Measurements from ENCODE around the gene SLC26A1. TPM values are rescaled to one million over a fixed set of nuclear protein-coding genes. Genes with fewer than 3 reads are reported as not detected.

Gene SLC26A1
- total RNA-seq, 6 experiments from 2014 or later = 0.16 to 0.38 (median 0.19) TPM; not detected in 3

DNA sequence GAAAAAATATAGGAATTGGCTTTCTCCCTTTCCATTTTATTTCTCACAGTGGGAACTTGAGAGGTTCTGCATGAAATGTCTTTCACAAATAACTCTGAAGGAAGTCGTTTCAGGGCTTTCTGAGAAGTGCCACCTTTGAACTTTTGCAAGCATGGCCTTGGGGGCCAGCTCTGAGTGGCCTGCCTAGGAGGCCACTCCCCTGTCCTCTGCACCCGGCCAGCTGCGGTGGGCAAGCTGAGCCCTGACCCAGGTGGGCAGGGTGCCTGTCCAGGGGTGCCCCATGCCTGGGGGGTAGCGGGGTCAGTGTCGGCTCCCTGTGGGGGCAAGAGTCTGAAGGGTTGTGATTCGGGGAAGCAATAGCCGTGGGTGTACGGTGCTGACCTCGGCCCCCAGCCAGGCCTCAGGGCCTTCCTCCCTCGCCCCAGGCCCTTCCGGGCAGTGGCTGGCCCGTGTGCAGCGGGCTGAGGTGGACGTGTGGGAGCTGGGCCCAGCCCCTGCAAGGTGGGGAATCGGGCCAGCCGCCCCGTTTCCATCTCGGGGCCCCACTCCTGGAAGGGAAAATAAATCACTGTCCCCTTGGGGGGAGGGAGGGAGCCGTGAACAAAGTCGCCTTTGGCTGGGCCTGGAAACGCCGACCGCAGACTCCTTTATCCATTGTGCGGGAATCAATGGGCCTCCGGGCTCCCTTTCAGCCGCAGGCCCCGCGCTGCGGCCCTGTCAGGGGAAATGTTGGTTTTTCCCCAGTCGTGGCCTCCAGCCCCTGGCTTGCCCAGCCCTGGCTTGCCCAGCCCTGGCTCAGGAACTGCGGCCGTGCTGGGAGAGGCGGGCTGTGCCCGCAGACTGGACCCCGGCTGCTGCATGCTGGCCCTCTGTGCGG lies 21.3 kb upstream of the SLC26A1 start:
- H3K36me3 Mint-ChIP-seq (ENCODE audit: low read depth) = no peaks in the 10 kb centered on the region
- H3K9me3 Mint-ChIP-seq = no peaks in the 10 kb centered on the region
- H3K27ac Mint-ChIP-seq = no peak overlapping the region
- DNase-seq = no peak
- H3K27me3 Mint-ChIP-seq (ENCODE audit: insufficient read depth) = no peaks in the 10 kb centered on the region; the same call in 1 of the 2 replicates
- H3K4me1 Mint-ChIP-seq (ENCODE audit: low read depth) = no peaks in the 10 kb centered on the region
- H3K4me3 Mint-ChIP-seq = no peak overlapping the region
- TF ChIP-seq CTCF (IDR thresholded peaks at IDR 0.05) = no peak

DNA sequence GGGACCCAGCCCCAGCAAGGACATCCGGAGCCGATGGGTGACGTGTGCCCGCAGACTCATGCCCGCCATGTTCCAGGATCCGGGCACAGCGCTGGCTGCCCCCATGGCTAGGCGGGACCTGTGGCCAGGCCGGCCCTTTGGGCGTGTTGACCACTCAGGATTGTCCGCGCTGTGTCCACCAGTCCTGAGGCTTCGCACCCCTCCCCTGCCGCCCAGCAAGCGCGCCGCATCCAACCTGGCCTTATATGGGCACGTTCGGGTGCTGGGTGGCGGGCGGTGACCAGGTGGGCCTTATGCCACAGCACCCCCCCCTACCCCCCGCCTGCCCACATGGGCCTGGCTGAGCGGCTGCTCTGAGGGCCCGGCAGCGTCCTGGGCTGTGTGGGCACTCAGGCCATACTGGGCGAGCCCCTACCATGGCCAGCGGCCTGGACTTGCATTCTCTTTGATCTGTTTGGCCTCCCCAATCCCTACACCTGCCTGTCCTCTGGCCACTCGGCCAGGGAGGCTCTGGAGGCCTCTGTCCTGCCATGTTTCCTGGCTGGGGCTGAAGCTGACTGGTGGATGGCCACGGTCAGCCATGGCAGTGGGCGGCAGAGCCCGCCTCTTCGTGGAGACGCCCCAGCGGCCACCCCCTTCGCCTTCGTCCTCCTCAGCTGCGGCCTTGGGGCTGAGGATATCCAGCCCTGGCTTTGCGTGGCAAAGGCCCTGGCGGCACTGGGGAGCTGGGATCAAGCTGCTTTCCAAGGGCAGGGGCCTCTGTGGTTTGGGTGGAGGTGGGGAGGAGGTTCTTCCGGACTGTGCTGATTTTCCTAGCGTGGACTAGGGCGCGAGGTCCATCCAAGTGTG lies 20.2 kb upstream of the SLC26A1 start:
- no peaks in the 10 kb centered on the region; the same call in none of the 2 replicates for H3K27me3 Mint-ChIP-seq (ENCODE audit: insufficient read depth)
- H3K36me3 Mint-ChIP-seq (ENCODE audit: low read depth) = no peaks in the 10 kb centered on the region
- no peaks in the 10 kb centered on the region for H3K9me3 Mint-ChIP-seq
- H3K27ac Mint-ChIP-seq = no peak overlapping the region
- DNase-seq = no peak
- H3K4me1 Mint-ChIP-seq (ENCODE audit: low read depth) = peaks cover 5% of the 10 kb centered on the region; the same call in 1 of the 2 replicates
- no peak for TF ChIP-seq CTCF (IDR thresholded peaks at IDR 0.05)
- H3K4me3 Mint-ChIP-seq = no peak overlapping the region

- Mint-ChIP-seq H3K36me3 (ENCODE audit: low read depth) (no peaks in the 10 kb centered on the region), H3K27me3 (ENCODE audit: insufficient read depth) (peaks cover 8% of the 10 kb centered on the region), H3K27ac (no peak overlapping the region), H3K4me3 (no peak overlapping the region; the same call in 1 of the 2 replicates), H3K9me3 (peaks cover 2% of the 10 kb centered on the region; the same call in 1 of the 2 replicates), H3K4me1 (ENCODE audit: low read depth) (peaks cover 5% of the 10 kb centered on the region; the same call in 1 of the 2 replicates)
- no peak for TF ChIP-seq CTCF (IDR thresholded peaks at IDR 0.05)
- no peak for DNase-seq
Observed at GRCh38 chr4:1012034-1012739, 19.0 kb upstream of the SLC26A1 start.

GRCh38 chr4:1011666-1012033 lies 18.4 kb upstream of the SLC26A1 start:
- peaks cover 13% of the 10 kb centered on the region for H3K27me3 Mint-ChIP-seq (ENCODE audit: insufficient read depth)
- DNase-seq = no peak
- H3K4me3 Mint-ChIP-seq = no peak overlapping the region
- H3K27ac Mint-ChIP-seq = no peak overlapping the region
- no peak for TF ChIP-seq CTCF (IDR thresholded peaks at IDR 0.05)
- no peaks in the 10 kb centered on the region for H3K36me3 Mint-ChIP-seq (ENCODE audit: low read depth)
- H3K9me3 Mint-ChIP-seq = peaks cover 7% of the 10 kb centered on the region
- H3K4me1 Mint-ChIP-seq (ENCODE audit: low read depth) = peaks cover 5% of the 10 kb centered on the region; the same call in 1 of the 2 replicates

- Mint-ChIP-seq H3K27ac (peak within 1 kb of the TSS; percentile 57), H3K9me3 (peaks cover 8% of the 10 kb centered on the region), H3K36me3 (ENCODE audit: low read depth) (no peaks in the 10 kb centered on the region), H3K4me1 (ENCODE audit: low read depth) (peaks cover 5% of the 10 kb centered on the region; the same call in 1 of the 2 replicates), H3K27me3 (ENCODE audit: insufficient read depth) (peaks cover 18% of the 10 kb centered on the region), H3K4me3 (peak within 1 kb of the TSS; percentile 76)
- peak; percentile 71 for DNase-seq
- no peak for TF ChIP-seq CTCF (IDR thresholded peaks at IDR 0.05)
Observed at GRCh38 chr4:1011022-1011665, 17.9 kb upstream of the SLC26A1 start, which contains the start of gene FGFRL1. Gene FGFRL1, plus strand, starts transcription at chr4:1011626. Its CDS starts 860 bp downstream, at chr4:1012486.

Measured in HFFc6 (cell line).